ENCODE measurements around the gene ZSCAN9.

DNA sequence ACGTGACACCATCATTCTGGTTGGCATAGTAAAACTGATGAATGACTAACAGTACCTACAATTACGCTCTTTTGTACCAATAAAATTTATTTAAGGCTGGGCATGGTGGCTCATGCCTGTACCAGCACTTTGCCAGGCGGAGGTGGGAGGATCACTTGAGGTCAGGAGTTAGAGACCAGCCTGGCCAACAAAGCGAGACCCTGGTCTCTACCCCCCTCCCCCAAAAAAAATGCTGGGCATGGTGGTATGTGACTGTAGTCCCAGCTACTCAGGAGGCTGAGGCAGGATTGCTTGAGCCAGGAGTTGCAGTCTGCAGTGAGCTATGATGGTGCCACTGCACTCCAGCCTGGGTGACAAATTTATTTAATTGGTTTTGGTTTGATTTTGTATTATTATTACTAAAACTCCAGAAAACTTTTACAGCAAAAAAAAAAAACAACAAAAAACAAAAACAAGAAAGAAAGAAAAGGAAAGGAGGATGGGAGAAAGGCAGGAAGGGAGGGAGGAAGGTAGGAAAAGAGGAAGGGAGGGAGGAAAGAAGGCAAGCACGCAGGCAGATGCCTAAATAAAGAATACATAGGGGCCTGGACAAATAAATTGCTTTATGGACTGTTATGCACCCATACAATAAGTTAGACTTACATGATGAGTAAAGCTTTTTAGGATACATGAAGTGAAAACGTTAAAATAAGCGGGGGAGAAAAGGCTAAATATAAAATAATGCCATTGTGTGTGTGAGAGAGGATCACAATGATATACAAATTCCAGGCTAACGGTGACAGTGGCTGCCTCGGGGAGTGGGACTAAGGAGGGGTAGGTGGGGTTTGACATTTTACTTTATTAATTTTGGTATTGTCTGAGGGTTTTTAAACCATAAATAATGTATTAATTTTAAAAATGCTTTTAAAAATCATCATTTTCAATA lies 682 bp upstream of the ZSCAN9 start:
- TF ChIP-seq, protein P1, sequence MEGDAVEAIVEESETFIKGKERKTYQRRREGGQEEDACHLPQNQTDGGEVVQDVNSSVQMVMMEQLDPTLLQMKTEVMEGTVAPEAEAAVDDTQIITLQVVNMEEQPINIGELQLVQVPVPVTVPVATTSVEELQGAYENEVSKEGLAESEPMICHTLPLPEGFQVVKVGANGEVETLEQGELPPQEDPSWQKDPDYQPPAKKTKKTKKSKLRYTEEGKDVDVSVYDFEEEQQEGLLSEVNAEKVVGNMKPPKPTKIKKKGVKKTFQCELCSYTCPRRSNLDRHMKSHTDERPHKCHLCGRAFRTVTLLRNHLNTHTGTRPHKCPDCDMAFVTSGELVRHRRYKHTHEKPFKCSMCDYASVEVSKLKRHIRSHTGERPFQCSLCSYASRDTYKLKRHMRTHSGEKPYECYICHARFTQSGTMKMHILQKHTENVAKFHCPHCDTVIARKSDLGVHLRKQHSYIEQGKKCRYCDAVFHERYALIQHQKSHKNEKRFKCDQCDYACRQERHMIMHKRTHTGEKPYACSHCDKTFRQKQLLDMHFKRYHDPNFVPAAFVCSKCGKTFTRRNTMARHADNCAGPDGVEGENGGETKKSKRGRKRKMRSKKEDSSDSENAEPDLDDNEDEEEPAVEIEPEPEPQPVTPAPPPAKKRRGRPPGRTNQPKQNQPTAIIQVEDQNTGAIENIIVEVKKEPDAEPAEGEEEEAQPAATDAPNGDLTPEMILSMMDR (IDR thresholded peaks at IDR 0.05; ENCODE audit: poor library complexity): no peak
- no peak for TF ChIP-seq EZH2phosphoT487 (IDR thresholded peaks at IDR 0.05; ENCODE audit: low read depth, severe bottlenecking, unreplicated experiment)
